Measurements from ENCODE around the gene NCKAP5. TPM values are rescaled to one million over a fixed set of nuclear protein-coding genes. Genes with fewer than 3 reads are reported as not detected.

Gene NCKAP5
- total and polyA plus RNA-seq, 2 of the 13 experiments (the other 11 are each of a cell fraction or from before 2014, with no cell fraction given), result 0.01 TPM; not detected in 1

GRCh38 chr2:132662732-132663131, 905.5 kb downstream of the NCKAP5 start:
- Histone ChIP-seq H3K36me3 (replicated peaks in 1 of 2; ENCODE audit: control insufficient read depth in 1 of 2, insufficient read depth in 2 of 2, low read length in 2 of 2) (no peaks in the 10 kb centered on the region), H3K4me3 (replicated peaks in 1 of 3; ENCODE audit: insufficient read depth in 1 of 3, low read depth in 2 of 3, low read length in 3 of 3) (no peak overlapping the region), H3K9me3 (ENCODE audit: low read length) (no peaks in the 10 kb centered on the region), H3K4me1 (ENCODE audit: insufficient read depth, low read length) (no peaks in the 10 kb centered on the region), H4K20me1 (ENCODE audit: insufficient read depth, low read length) (no peaks in the 10 kb centered on the region), H3K79me2 (ENCODE audit: insufficient read depth, low read length) (no peaks in the 10 kb centered on the region), H3K27me3 (ENCODE audit: control insufficient read depth in 1 of 2, insufficient read depth in 2 of 2, low read length in 2 of 2) (peaks cover 0 to 2% of the 10 kb centered on the region in 2 experiments; a peak in 1 of 5 replicates), H3K27ac (ENCODE audit: extremely low read length, insufficient read depth, low read length) (no peak overlapping the region), H3K9ac (ENCODE audit: insufficient read depth, low read depth, low read length) (no peak overlapping the region), H2AFZ (ENCODE audit: low read length) (no peak overlapping the region), H3K4me2 (ENCODE audit: low read depth, low read length) (no peak overlapping the region)
- POLR2A ChIA-PET, result no interaction called here
- in situ Hi-C loops (cut with HindIII; ENCODE audit: extremely low pct_ligation_motif_present, low pct_unique_long_range_greater_than_20kb), result loop anchor here (25.0 kb wide), 1 partner anchor 500 kb away; no protein-coding TSS in a partner anchor
- intact Hi-C loops (cut with micrococcal nuclease; ENCODE audit: unreplicated experiment), result no loop called here
- FAIRE-seq, result no peak
- CTCF ChIA-PET (ENCODE audit: low intra/inter-chr PET ratio, low total read pairs), result no interaction called here
- ATAC-seq, result no peak
- 8% methylated on average over 3 of the region's 3 CpGs for whole genome bisulfite sequencing (ENCODE audit: low lambda C conversion rate)
- DNase-seq (ENCODE audit: low spot score), result no peak
- TF ChIP-seq ZNF629 (CRISPR knock-in tag; conservative IDR thresholded peaks at IDR 0.05) (no peak), NR2F6 (IDR thresholded peaks at IDR 0.05) (no peak), NR2F6 (CRISPR knock-in tag; IDR thresholded peaks at IDR 0.05) (no peak), ZBTB46 (CRISPR knock-in tag; IDR thresholded peaks at IDR 0.05; ENCODE audit: borderline replicate concordance) (no peak), SKI (IDR thresholded peaks at IDR 0.05; ENCODE audit: partially characterized antibody) (no peak), ZNF3 (CRISPR knock-in tag; IDR thresholded peaks at IDR 0.05) (no peak), GATA4 (IDR thresholded peaks at IDR 0.05; ENCODE audit: borderline replicate concordance, low read depth) (no peak)
- no TSS peak for BruUV-seq (replicated peaks)

GRCh38 chr2:132659331-132659730, 908.9 kb downstream of the NCKAP5 start:
- Histone ChIP-seq H3K4me2 (ENCODE audit: low read depth, low read length) (no peak overlapping the region), H3K9me3 (ENCODE audit: low read length) (no peaks in the 10 kb centered on the region), H3K36me3 (replicated peaks in 1 of 2; ENCODE audit: control insufficient read depth in 1 of 2, insufficient read depth in 2 of 2, low read length in 2 of 2) (no peaks in the 10 kb centered on the region), H3K79me2 (ENCODE audit: insufficient read depth, low read length) (no peaks in the 10 kb centered on the region), H3K4me3 (replicated peaks in 1 of 3; ENCODE audit: insufficient read depth in 1 of 3, low read depth in 2 of 3, low read length in 3 of 3) (no peak overlapping the region), H4K20me1 (ENCODE audit: insufficient read depth, low read length) (no peaks in the 10 kb centered on the region), H3K9ac (ENCODE audit: insufficient read depth, low read depth, low read length) (no peak overlapping the region), H3K27me3 (ENCODE audit: control insufficient read depth in 1 of 2, insufficient read depth in 2 of 2, low read length in 2 of 2) (no peaks in the 10 kb centered on the region), H3K27ac (ENCODE audit: extremely low read length, insufficient read depth, low read length) (no peak overlapping the region), H2AFZ (ENCODE audit: low read length) (no peak overlapping the region), H3K4me1 (ENCODE audit: insufficient read depth, low read length) (no peaks in the 10 kb centered on the region)
- no peak for DNase-seq (ENCODE audit: low spot score)
- in situ Hi-C loops (cut with HindIII; ENCODE audit: extremely low pct_ligation_motif_present, low pct_unique_long_range_greater_than_20kb), result loop anchor here (10.0 to 25.0 kb wide), 2 partner anchors 503 to 1185 kb away; no protein-coding TSS in a partner anchor
- POLR2A ChIA-PET, result no interaction called here
- no TSS peak for BruUV-seq (replicated peaks)
- intact Hi-C loops (cut with micrococcal nuclease; ENCODE audit: unreplicated experiment), result loop anchor here (10.0 kb wide), 1 partner anchor 395 kb away; no protein-coding TSS in a partner anchor
- CTCF ChIA-PET (ENCODE audit: low intra/inter-chr PET ratio, low total read pairs), result no interaction called here
- FAIRE-seq, result no peak
- no peak for ATAC-seq
- WGBS (ENCODE audit: low lambda C conversion rate), result 12% methylated on average over 3 of the region's 3 CpGs
- no peak for TF ChIP-seq ZFY (CRISPR knock-in tag; IDR thresholded peaks at IDR 0.05)
- no peak for TF ChIP-seq ZNF841 (CRISPR knock-in tag; IDR thresholded peaks at IDR 0.05; ENCODE audit: borderline replicate concordance)
- TF ChIP-seq ZNF333 (CRISPR knock-in tag; IDR thresholded peaks at IDR 0.05; ENCODE audit: borderline replicate concordance), result no peak
- no peak for TF ChIP-seq MYNN (CRISPR knock-in tag; IDR thresholded peaks at IDR 0.05; ENCODE audit: low read depth)
- TF ChIP-seq TARDBP (CRISPR knock-in tag; IDR thresholded peaks at IDR 0.05), result no peak
- no peak for TF ChIP-seq ZNF292 (CRISPR knock-in tag; IDR thresholded peaks at IDR 0.05; ENCODE audit: borderline replicate concordance, low read depth)
- no peak for TF ChIP-seq ZNF10 (CRISPR knock-in tag; IDR thresholded peaks at IDR 0.05; ENCODE audit: borderline replicate concordance, low read depth)
- no peak for TF ChIP-seq PLRG1 (conservative IDR thresholded peaks at IDR 0.05)
- TF ChIP-seq SIX1 (CRISPR knock-in tag; IDR thresholded peaks at IDR 0.05; ENCODE audit: borderline replicate concordance), result no peak
- TF ChIP-seq MNT (IDR thresholded peaks at IDR 0.05), result no peak

All from HepG2 (cell line).